Left lobe of liver (tissue), 2 donors: ENCODE results near the gene TLE3. TPM values are rescaled to one million over a fixed set of nuclear protein-coding genes. Genes with fewer than 3 reads are reported as not detected.

Experiments
- ATAC-seq: fragments of 200-7000 bp; cut with Tn5 transposase; one replicate; pipeline ENCODE4 v1.9.1; 2020; ENCODE audit warnings: mild to moderate bottlenecking, moderate library complexity
- DNase-seq: peaks from one replicate; pipeline ENCODE4 v3.0.0-alpha.2; 2020; ENCODE audit warnings: low spot score
- total RNA-seq: library from RNA; stranded (reverse); gene quantifications from one replicate; pipeline ENCODE4 v1.2.1, GENCODE V29; 2021
- donor health status: DM: no; HTN: no; CAD: no; lungs with moderate emphysema.
- donor health status: DM: no; HTN: yes; CAD: no.

Gene TLE3
- total RNA-seq, 1 donor from 2014 or later: 7.0 TPM

- ATAC-seq: no peak
- DNase-seq: no peak
Measured at GRCh38 chr15:70053001-70053715, 44.6 kb downstream of the TLE3 start.

GRCh38 chr15:70051948-70052633, 45.6 kb downstream of the TLE3 start:
- peak; percentile 42 for DNase-seq
- no peak for ATAC-seq

- peak; percentile 39 for DNase-seq
- no peak for ATAC-seq
Measured at GRCh38 chr15:70050970-70051369, 46.7 kb downstream of the TLE3 start.

- peak; percentile 19 for DNase-seq
- ATAC-seq: no peak
Measured at GRCh38 chr15:70050441-70050840, 47.3 kb downstream of the TLE3 start.

GRCh38 chr15:70049701-70050301, 47.9 kb downstream of the TLE3 start:
- no peak for ATAC-seq
- no peak for DNase-seq

- ATAC-seq (no peak), DNase-seq (no peak)
Measured at GRCh38 chr15:70048578-70049514, 48.9 kb downstream of the TLE3 start.

- ATAC-seq (no peak), DNase-seq (no peak)
Measured at GRCh38 chr15:70048198-70048565, 49.5 kb downstream of the TLE3 start.

- DNase-seq: no peak
- no peak for ATAC-seq
Measured at GRCh38 chr15:70047386-70048197, 50.1 kb downstream of the TLE3 start.

- no peak for DNase-seq
- ATAC-seq: no peak
Measured at GRCh38 chr15:70046679-70047369, 50.9 kb downstream of the TLE3 start.

GRCh38 chr15:70045045-70045444, 52.7 kb downstream of the TLE3 start:
- no peak for DNase-seq
- ATAC-seq: no peak

- ATAC-seq: no peak
- no peak for DNase-seq
Measured at GRCh38 chr15:70044168-70044567, 53.5 kb downstream of the TLE3 start.

GRCh38 chr15:70043590-70043989, 54.1 kb downstream of the TLE3 start:
- ATAC-seq: no peak

GRCh38 chr15:70042553-70043214, 55.0 kb downstream of the TLE3 start:
- no peak for DNase-seq
- no peak for ATAC-seq

More at GRCh38 chr15:70043590-70043989, 54.1 kb downstream of the TLE3 start:
- no peak for DNase-seq

GRCh38 chr15:70039917-70040316, 57.8 kb downstream of the TLE3 start:
- ATAC-seq: no peak
- DNase-seq: no peak

- ATAC-seq (no peak), DNase-seq (no peak)
Measured at GRCh38 chr15:70038730-70039392, 58.9 kb downstream of the TLE3 start.

GRCh38 chr15:70037292-70037640, 60.5 kb downstream of the TLE3 start:
- DNase-seq (no peak), ATAC-seq (no peak)

GRCh38 chr15:70036585-70037291, 61.0 kb downstream of the TLE3 start:
- ATAC-seq (no peak), DNase-seq (no peak)

- no peak for ATAC-seq
- no peak for DNase-seq
Measured at GRCh38 chr15:70035719-70036077, 62.0 kb downstream of the TLE3 start.
